Activated T-cell treated with anti-CD3 and anti-CD28 coated beads, Interleukin-2, amount 50 U/mL, for 24 hours (primary cell): ENCODE data around the gene USP22.

Experiments used
- DNase-seq: peaks from one replicate; pipeline ENCODE4 v3.0.0-alpha.2; 2020
- H3K27ac Mint-ChIP-seq: 2 replicates; pipeline ENCODE4 v1.8.0; 2020; ENCODE audit warnings: mild to moderate bottlenecking, mixed read lengths
- H3K27me3 Mint-ChIP-seq: 2 replicates; pipeline ENCODE4 v1.8.0; 2020; ENCODE audit warnings: mixed read lengths
- H3K36me3 Mint-ChIP-seq: 2 replicates; pipeline ENCODE4 v1.8.0; 2020; ENCODE audit warnings: low read depth, mixed read lengths
- H3K4me1 Mint-ChIP-seq: 2 replicates; pipeline ENCODE4 v1.8.0; 2020; ENCODE audit warnings: low read depth, mixed read lengths
- H3K4me3 Mint-ChIP-seq: 2 replicates; pipeline ENCODE4 v1.8.0; 2020; ENCODE audit warnings: mild to moderate bottlenecking, moderate library complexity, mixed read lengths
- H3K9me3 Mint-ChIP-seq: 2 replicates; pipeline ENCODE4 v1.8.0; 2020; ENCODE audit warnings: mixed read lengths

The USP22 gene

DNA sequence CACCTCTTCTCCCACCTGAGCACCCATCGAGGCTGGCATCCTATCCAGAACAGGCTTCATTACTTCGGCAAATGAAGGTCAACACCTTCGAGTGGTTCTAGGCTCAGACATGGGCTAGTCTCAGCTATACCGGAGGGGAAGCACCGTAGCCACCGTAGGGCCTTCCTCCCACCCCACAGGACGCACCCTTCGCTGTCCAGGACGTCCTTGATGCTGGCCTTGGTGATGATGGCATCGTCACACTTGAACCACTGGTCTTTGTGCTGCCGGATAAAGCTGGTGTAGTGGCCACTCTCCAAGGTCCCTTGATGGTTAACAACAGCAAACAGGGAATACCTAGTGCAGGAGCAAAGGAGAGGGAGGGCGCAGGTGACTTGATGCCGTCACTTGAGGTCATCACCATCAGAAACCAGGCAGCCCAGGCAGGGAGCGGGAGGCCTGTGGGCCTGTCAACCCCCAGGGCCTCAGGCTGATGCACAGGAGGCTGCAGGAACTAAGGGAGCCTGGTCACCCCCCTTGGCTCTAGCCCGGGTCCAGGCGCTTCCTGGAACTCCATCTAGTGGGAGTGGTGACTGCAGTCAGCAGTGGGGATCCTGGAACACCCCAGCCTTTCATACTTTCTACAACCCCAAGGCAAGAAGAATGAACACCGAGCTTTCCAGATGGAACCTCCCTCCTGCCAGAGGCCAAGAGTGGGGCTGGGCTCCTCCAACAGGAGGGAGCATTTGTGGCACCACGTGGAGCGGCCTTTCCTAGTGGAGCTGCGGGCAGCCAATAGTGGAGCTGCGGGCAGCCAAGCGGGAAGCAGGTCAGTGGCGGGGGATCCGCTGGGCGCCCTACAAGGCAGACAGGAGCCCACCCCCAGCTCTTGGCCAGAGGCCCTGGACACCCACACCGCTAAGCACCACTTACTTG is 38.5 kb downstream of the USP22 start:
- peaks cover 26% of the 10 kb centered on the region for H3K4me1 Mint-ChIP-seq
- no peak for DNase-seq
- no peak overlapping the region for H3K4me3 Mint-ChIP-seq
- H3K9me3 Mint-ChIP-seq = no peaks in the 10 kb centered on the region
- H3K36me3 Mint-ChIP-seq = peaks cover 97% of the 10 kb centered on the region
- no peaks in the 10 kb centered on the region for H3K27me3 Mint-ChIP-seq
- no peak overlapping the region for H3K27ac Mint-ChIP-seq

DNA sequence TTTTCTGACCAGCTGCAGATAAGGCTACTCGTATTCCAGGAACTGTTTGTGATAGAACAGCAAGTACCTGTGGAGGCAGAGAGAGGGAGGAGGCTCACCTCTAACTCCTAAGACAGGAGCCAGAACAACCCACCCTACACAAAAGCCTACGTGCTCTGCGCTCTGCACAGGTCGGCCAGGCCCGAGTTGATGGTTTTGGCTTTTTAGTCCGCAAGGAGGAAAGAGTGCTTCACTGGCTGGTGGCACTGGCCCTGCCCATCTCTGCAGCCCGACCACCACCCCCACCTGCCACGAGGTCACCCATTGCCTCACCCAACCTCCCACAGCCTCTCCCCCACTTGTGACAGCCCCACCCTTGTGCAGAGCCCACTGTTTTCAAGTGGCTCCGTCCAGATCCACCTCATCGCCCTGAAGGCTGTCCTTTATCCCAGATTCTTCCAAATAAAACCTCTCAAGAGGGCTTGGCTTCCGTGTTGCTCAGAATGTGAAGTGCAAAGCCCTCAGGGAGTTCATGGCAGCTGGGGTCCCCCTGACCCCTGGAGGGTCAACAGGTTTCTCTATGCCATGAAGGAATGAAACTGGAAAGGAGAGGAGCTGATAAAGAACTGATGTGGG is 39.7 kb downstream of the USP22 start:
- Mint-ChIP-seq H3K4me1 (peaks cover 35% of the 10 kb centered on the region), H3K9me3 (no peaks in the 10 kb centered on the region), H3K4me3 (no peak overlapping the region), H3K27ac (peak overlapping the region; percentile 59), H3K36me3 (peaks cover 95% of the 10 kb centered on the region), H3K27me3 (no peaks in the 10 kb centered on the region)
- no peak for DNase-seq

DNA sequence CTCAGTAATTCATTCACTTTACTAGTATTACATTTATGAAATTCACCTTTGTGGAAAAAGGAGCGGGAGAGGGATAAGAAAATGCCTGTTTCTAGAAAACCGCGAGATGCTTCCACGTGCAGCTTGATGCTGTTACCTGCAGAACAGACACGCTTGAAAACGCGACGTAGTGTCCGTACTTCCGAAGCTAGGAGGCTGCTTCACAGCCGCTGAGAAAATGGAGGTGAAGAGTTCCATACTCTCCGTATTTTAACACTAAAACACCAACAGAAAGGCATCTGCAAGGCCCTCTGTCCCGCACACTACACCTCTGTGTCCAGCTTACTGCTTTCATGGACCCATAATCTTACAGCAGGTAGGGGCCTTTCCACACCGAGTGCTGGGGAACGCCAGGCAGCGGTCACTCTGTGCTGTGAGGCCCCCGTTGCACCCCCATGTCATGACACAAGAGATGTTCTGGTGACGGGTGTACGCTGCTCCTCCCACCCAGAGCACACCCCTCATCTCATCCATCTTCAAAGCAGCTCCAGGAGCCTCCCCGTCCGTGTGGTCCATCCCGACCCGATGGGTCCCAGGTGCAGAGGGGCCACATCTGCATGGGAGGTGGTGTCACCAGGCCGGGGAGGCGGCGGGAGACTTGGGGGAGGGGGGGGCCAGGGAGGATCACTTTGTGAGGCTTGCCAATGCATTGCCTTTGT is 40.4 kb downstream of the USP22 start:
- peaks cover 88% of the 10 kb centered on the region for H3K36me3 Mint-ChIP-seq
- H3K27ac Mint-ChIP-seq = peak overlapping the region; percentile 71
- H3K4me1 Mint-ChIP-seq = peaks cover 35% of the 10 kb centered on the region

DNA sequence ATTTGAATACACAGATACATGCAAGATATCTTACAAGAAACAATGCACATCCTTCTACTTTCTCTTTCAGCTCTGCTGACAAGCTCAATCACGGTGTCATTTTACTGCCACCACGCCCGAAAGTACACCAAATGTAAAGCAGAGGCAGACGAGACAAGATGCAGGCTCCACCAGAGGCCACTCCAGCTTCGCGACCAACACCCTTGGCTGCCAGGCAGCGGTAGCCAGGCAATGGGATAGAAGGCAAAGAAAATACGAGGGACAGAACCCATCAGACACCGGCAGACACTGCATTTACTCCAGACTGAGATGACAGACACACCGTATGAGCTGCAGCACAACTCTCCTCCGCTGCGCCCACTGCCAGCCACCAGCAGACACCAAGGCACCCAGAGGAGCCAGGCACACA is 41.0 kb downstream of the USP22 start:
- Mint-ChIP-seq H3K36me3 (peaks cover 82% of the 10 kb centered on the region), H3K27me3 (no peaks in the 10 kb centered on the region), H3K4me1 (peaks cover 35% of the 10 kb centered on the region), H3K27ac (peak overlapping the region; percentile 65), H3K4me3 (no peak overlapping the region), H3K9me3 (no peaks in the 10 kb centered on the region)
- no peak for DNase-seq

More for the DNA sequence above, 40.4 kb downstream of the USP22 start:
- no peaks in the 10 kb centered on the region for H3K9me3 Mint-ChIP-seq
- H3K27me3 Mint-ChIP-seq = no peaks in the 10 kb centered on the region
- DNase-seq = no peak
- H3K4me3 Mint-ChIP-seq = no peak overlapping the region

DNA sequence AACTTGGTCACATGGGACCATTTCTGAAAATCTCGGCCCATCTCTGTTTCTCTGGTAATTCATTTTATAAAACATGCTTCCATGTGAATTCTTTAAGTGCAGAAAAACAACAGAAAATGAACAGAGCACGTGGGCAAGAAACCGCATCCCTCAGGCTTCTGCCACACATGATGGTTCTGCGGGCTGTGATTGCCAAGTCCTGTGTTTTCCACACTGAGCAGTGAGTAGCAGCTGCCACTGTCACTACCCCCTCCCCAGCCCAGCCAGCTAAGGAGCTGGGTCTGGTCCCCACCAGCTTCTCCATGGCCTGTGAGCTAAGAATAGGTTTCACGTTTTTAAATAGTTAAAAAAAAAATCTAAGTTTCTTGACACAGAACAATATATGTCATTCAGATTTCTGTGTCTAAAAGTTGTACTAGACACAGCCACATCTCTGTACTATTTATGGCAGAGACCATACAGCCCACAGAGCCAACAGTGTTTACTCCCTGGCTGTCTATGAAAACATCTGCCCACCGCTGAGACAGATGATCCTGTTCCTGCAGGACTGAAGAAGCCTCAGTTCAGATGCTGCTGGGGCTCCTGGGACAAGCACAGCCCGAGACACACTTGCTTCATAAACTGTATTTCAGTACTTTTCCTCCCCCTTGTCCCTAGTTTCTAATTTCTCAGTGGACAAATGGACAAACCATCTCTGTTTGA is 41.5 kb downstream of the USP22 start:
- Mint-ChIP-seq H3K36me3 (peaks cover 76% of the 10 kb centered on the region), H3K27ac (peak overlapping the region; percentile 65), H3K4me1 (peaks cover 35% of the 10 kb centered on the region), H3K4me3 (no peak overlapping the region), H3K27me3 (no peaks in the 10 kb centered on the region), H3K9me3 (no peaks in the 10 kb centered on the region)
- DNase-seq = no peak

DNA sequence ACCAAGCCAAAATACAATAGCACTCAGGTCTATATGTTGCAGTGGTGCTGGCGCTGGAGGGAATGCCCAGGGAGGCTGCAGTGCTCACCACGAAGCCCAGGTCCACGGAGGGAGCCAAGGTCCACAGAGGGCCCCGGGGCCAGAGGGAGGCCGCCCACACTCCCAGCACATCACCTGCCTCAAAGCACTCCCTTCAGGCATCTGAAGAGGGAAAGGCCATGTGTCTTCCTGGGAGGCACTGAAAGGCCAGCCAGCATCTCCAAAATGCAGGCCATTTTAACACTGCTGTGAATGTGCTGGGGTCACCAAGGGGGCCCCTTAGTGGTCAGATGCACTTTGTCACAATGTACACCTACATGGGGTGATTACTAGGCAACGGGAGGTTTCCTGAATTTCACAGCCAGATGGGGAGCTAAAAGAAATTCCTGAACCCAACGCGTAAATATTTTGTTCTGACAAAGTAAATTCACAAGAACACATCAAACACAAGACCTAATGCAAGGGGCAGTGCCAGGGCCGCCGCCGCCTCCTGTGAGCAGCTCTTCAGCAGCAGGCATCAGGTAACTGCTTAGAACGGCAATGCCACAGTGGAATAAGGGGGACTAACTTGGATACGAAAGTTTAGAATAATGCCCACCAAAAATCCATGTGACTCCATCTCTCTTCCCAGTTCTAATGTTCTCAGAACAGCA is 42.8 kb downstream of the USP22 start:
- Mint-ChIP-seq H3K4me1 (peaks cover 35% of the 10 kb centered on the region), H3K36me3 (peaks cover 64% of the 10 kb centered on the region), H3K4me3 (no peak overlapping the region), H3K27me3 (no peaks in the 10 kb centered on the region), H3K9me3 (no peaks in the 10 kb centered on the region), H3K27ac (peak overlapping the region; percentile 86)
- DNase-seq = no peak

DNA sequence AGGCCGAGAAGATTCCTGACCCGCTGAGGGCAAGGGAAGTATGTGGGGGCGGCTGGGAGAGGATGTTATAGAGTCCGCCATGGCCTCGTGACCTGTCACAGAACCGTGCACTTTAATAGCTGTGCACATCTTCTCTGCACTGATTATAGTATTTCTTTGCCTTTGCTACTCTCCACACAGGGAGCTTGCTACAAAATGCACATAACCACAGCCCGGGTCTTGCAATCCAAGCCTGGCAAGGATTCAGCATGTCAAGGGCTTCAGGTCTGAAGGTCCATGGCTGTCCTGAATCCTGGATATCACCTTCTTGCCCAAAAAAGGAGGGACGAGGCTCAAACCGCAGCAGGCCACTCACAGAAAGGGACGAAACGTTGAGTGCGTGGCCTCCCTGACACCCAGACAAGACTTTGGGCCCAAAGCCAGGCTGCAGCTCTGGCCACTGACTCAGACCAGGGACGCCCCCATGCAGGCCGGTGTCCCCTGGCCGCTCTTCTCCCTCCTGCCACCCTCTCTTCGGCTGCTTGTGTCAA is 43.7 kb downstream of the USP22 start:
- Mint-ChIP-seq H3K27ac (peak overlapping the region; percentile 86), H3K9me3 (no peaks in the 10 kb centered on the region), H3K4me3 (no peak overlapping the region), H3K36me3 (peaks cover 55% of the 10 kb centered on the region), H3K27me3 (no peaks in the 10 kb centered on the region), H3K4me1 (peaks cover 35% of the 10 kb centered on the region)
- DNase-seq = no peak

DNA sequence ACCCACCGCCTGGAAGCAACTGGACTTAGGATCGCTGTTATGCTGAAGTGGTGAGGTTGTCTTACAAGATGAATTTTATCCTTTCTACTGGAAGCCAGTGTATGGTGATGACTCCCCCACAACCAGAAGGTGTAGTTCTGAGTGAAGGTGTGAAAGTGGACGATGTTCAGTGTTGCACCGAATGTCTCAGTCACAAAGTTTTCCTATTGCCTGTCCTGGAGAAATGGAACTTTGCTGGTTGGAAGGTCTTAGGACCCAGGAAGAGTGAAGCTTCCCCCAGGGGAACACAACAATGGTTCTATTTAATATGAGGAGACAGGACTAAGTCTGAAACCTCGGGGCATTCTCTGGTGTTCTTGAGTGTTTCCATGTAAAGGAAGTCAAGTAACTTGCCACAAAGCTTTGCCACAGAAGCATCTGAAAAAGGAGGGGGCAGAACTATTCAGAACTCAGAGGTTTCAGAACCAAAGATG is 44.2 kb downstream of the USP22 start:
- H3K36me3 Mint-ChIP-seq = peaks cover 51% of the 10 kb centered on the region
- peak overlapping the region; percentile 86 for H3K27ac Mint-ChIP-seq
- no peaks in the 10 kb centered on the region for H3K27me3 Mint-ChIP-seq
- H3K4me3 Mint-ChIP-seq = no peak overlapping the region
- no peaks in the 10 kb centered on the region for H3K9me3 Mint-ChIP-seq
- DNase-seq = no peak
- H3K4me1 Mint-ChIP-seq = peaks cover 35% of the 10 kb centered on the region

DNA sequence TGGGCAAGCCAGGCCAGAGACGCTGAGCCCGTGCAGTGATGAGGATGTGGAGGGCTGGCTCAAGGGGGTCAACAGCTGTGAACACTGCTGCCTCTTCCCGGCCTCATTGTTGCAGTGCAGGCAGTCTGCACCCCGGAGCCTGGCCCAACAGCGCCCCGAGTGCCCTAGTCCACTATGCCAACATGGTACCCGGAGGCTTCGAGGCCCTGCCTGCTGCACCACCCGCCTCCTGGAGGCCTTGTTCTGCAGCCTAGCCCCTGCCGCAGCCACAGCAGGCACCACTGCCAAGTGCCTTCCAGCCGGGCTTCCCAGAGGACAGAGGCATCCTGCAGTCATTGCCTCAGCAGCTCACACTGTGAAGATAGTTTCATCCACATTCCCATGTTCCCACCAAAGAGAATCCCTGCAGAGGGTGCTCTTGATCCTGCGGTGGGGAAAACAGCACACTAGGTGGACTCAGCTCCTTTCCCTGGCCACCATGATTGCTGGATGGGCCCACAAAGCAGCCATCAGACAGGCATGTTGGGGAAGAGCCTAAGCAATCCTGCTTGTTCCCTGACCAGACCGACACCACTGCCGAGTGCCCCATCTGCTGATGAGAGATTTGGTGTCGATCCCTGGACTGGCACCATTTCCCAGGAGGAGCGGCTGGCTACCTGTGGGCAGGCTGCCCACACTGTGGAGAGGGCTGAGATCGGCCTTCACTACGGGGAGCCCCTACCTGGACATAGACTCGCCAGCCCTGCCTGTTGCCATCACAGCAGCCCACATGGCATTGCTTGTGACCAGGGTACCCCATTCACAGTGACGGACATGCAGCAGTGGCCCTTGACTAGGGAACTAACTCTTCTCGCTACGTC is 44.9 kb downstream of the USP22 start:
- no peak overlapping the region for H3K4me3 Mint-ChIP-seq
- no peaks in the 10 kb centered on the region for H3K9me3 Mint-ChIP-seq
- no peaks in the 10 kb centered on the region for H3K27me3 Mint-ChIP-seq
- DNase-seq = no peak
- peaks cover 44% of the 10 kb centered on the region for H3K36me3 Mint-ChIP-seq
- H3K27ac Mint-ChIP-seq = peak overlapping the region; percentile 86
- H3K4me1 Mint-ChIP-seq = peaks cover 34% of the 10 kb centered on the region

DNA sequence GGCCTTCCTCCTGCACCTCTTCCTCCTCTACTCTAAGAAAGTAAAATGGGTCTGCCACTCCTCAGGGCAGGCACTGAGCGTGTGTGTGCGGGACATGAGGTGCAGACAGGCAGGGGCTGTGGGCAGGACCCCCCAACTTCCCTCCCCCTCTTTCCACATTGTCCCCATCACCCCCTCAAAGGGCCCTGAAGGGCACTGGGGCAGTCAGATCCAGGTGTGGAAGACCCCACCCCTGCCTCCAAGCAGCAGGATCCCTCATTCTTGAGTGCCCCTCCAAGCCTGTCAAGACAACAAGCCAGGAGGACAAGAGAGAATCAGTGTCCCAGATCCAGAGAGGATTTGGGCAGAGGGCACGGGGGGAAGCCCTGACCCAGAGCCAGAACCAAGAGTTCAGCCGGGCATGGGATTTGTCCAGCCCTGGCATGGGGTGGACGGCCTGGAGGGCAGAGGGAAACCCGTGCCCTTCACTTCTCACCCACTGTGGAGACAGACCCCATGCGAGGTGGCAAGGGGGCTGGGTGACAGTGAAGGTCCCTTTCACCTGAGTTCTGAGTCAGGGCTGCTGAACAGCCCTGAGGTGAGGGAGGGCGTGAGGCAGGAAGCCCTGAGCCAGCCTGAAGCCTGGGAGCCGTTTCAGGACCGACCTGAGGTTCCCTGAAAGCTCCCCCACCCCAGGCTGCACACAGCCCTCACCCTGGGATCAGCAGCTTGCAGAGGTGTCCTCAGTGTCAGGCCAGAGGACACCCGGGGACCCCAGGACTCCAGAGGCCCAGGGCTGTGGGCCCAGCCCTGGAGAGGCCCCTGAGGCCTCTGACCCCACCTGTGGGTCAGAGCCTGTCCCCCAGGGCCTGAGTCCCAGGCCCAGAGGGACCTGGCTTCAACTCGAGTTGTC is 45.8 kb downstream of the USP22 start:
- no peaks in the 10 kb centered on the region for H3K9me3 Mint-ChIP-seq
- peak overlapping the region; percentile 52 for H3K27ac Mint-ChIP-seq

DNA sequence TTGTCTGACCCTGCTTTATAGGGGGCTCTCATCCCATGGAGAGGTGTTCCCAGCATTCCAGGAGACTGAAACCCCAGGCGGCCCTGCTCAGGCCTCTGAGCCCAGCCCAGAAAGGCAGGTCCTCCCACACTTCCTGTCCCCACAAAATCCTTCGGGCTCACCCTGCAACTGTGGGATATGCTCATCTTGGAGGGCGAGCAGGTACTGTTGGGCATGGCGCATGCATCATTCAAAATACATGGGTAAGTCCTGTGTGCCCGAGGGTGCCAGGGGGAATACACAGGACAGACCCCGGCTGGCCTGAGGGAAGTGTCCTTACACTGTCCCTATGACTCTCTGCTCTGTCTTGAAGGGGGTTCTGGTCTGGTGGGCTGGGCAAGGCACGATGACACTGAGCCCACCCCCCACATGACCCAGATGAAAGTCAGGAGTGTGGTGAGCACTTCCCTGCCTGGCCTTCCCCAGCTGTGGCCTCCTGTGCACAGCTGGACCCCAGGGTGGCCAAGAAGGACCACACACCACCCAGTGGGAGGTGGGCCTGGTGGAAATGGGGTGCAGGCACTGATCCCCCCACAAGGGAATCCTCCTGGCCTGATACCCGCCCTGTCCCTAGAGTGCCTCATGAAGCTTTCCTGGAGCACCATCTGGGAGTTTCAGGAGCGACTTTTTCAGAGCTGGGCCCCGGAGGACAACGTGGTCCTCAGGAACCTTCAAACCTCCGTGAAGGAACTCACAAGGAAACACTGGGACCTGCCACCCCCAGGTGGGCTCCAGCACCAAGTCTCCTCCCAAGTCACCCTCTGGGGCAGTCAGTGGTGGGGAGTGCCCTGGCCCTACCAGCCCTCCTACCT is 46.7 kb downstream of the USP22 start:
- Mint-ChIP-seq H3K4me1 (peaks cover 21% of the 10 kb centered on the region), H3K4me3 (no peak overlapping the region), H3K27me3 (no peaks in the 10 kb centered on the region), H3K27ac (no peak overlapping the region), H3K36me3 (peaks cover 26% of the 10 kb centered on the region), H3K9me3 (no peaks in the 10 kb centered on the region)
- no peak for DNase-seq

More for the DNA sequence above, 45.8 kb downstream of the USP22 start:
- Mint-ChIP-seq H3K27me3 (no peaks in the 10 kb centered on the region), H3K36me3 (peaks cover 35% of the 10 kb centered on the region), H3K4me3 (no peak overlapping the region), H3K4me1 (peaks cover 30% of the 10 kb centered on the region)
- no peak for DNase-seq
